Smooth muscle cell of the coronary artery (primary cell): ENCODE measurements around the gene ST6GALNAC6. TPM values are rescaled to one million over a fixed set of nuclear protein-coding genes. Genes with fewer than 3 reads are reported as not detected.

Experiments
- total RNA-seq: library from RNA; depleted of rRNA; stranded (reverse); fragments of >200 nt; gene quantifications from 2 replicates; pipeline ENCODE4 v1.2.3, GENCODE V29; 2014; ENCODE audit warnings: low replicate concordance

The ST6GALNAC6 gene, protein sequence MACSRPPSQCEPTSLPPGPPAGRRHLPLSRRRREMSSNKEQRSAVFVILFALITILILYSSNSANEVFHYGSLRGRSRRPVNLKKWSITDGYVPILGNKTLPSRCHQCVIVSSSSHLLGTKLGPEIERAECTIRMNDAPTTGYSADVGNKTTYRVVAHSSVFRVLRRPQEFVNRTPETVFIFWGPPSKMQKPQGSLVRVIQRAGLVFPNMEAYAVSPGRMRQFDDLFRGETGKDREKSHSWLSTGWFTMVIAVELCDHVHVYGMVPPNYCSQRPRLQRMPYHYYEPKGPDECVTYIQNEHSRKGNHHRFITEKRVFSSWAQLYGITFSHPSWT
- 32.0 and 79.7 TPM in 2 replicates for total RNA-seq

DNA sequence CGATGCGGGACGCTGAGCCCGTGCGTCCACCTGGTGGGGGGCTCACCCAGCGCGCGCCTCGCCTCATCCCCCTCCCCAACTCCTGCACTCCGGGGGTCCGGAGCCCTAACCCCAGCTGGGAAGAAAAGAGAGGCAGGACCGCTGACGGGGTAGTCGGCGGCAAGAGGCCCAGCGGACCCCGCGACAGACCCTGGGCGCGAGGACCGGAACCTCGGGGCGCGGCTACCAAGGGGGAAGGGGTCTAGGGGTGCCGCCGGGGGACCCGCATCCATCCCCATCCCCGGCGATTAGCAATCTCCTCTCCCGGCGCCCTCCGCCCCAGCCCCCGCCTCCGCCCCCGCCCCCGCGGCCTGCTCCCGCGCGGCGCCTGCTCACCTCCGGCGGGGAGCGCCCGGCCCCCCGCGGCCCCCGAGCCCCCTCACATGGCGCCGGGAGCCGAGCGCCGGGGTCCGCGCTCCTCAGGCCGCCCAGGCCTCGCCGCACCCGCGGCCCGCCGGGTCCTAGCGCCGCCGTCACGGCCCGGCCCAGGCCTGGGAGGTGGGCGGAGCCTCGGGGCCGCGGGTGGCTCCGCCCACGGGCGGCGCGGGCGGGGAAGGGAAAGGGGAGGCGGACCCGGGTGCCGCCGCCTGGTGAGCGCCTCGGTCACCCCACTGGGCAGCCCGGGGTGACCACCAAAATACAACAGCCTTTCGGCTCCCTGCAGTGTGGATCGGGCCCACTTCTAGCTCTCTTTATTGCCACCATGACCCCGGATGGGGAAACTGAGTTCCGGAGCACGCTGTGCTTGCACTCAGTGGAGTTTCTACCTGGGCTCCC lies at the start of gene ST6GALNAC6:
Gene ST6GALNAC6, minus strand, starts transcription at position 476 of the 816 bp plus-strand sequence. CDS start 1,622 bp downstream, outside the sequence.

DNA sequence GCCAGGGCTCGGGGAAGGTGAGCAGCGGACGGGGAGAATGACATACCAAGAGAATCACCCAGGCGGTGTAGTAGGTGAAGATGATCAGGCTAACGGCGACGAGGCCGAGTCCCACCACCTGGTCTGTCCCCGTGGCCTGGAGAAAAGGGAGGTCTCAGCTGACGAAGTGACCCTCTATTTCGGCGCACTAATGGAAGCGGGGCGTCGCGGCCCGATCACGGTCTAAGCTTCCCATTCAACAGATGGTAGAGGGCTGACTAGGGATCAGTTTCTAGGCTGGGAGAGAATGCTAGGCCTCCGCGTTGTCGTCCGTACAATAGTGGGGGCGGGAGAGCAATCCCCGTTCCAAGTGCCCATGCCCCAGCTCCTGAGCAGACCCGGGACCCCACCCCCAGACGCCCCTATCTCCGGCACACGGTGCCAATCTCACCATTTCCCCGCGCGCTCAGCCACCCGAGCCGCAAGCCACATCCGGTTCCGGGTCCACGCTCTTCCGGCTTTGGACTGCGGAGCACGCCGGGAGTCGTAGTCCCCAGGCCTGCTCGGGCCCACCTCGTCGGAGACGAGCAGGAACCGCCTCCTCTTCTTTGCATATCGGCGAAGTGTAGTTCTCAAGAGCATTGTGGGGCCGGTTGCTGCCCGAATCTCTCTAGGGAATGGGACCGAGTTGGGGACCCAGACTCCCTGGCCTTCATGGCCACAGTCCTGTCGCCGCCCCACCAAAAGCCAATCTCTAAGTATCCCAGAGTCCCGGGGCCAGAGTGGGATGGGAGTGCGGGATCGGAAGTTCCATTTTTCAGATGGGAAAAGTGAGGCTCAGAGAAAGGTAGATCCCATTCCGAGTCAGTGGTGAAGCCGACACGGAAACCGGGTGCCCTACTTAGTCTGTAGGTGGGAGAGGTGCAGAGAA lies 38.2 kb upstream of the ST6GALNAC6 start, which contains the start of gene DPM2:
Gene DPM2, minus strand, starts transcription at position 467 of the 910 bp plus-strand sequence. Its CDS starts 34 bp downstream, at position 433.

DNA sequence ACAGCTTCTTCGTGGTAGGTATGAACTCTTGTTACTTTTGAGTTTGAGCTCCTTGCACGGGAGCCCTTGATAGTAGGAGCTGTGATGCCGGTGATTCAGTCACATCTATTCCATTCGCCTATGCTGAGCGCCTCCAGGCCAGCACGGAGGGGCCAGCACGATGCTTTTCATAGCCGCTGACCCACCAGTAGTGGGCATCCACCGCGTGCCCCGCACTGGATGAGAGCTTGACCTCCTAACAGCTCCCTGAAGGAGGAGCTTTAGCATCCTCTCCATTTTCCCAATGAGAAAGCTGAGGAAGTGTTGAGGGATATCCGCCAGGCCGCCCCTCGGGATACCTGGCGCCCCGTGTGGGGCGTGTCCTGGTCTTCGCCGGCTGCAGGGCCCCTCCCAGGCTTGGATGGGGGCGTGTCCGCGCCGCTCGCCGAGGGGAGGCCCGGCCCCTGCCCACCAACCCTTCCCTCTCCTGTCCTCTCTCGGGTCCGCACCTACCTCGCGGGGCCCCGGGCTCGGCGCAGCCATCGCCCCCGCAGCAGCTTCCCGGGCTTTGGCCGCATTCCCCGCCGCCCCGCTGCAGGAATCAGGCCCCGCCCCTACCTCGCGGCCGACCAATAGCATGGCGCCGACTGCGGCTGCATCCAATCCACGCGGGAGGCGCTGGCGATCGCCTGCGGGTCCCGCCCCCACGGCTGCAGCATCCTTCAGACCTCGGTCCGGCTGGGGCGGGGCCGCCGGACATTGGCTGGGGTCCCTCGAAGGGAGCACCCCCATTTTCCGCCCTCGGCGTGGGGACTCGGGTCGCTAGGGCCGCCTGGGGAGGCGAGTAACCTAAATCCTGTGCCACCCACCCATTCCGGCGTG lies 31.1 kb upstream of the ST6GALNAC6 start, which contains the start of gene PIP5KL1:
Gene PIP5KL1, minus strand, starts transcription at position 547 of the 861 bp plus-strand sequence. Its CDS starts 25 bp downstream, at position 522.

DNA sequence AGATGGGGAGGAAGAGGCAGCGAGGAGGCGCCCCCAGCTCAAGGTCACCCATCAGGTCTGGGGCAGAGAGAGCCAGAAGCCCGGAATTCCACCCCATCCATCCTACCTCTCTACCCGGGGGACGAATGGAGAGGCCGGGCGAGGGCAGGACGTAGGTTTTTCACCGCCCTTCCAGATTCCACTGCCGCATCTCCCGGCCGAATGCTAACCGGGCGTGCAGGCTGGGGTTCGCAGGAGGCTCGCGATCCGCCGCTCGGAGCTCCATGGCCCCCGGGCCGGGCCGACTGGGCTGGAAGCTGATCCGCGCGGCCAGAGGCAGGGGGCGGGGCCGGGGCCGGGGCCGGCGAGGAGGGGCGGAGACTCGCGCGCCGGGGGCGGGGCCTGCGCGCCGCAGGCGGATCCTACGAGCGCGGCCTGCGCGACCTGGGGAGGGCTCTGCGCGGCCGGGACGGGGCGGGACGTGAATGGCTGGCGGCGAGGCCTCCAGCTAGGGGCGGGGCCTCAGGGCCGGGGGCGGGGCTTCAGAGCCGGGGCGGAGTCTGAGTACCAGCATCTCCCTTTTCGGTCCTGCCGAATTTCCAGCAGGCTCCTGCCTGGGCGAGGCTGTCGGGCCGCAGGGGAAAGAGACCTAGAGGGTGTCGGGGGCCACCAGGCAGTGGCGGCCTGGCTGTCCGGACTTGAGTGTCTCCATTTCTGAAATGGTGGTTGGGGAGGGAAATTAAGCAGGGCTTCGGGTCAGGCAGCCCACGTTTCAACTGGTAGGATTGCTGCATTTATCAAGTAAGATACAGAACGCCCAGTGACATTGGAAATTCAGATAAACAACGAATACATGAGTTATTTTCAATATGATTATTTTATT lies 17.5 kb upstream of the ST6GALNAC6 start, which contains the start of gene ST6GALNAC4:
Gene ST6GALNAC4, minus strand, starts transcription at position 322 of the 862 bp plus-strand sequence. CDS start 622 bp downstream, outside the sequence.

DNA sequence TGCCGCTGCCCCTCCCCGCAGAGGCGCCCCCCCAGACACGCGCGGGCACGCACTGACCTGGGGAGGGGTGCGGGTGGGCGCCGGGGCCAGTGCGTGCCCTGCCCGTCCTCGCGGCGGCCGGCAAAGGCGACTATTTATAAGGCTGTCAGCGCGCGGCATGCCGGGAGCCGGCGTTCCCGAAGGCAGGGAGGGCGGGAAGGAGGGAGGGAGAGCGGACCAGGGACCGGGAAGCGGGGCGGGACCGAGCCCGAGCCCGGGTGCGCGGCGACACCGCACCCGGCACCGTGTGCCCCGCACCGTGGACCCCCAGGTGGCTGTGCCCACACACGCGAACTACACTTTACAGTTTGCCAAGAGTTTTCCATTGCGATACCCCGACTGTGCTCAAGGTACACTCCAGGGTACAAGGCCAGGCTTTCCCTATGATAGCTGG lies 21.8 kb downstream of the ST6GALNAC6 start, which contains the start of gene AK1:
Gene AK1, minus strand, starts transcription at position 110 of the 433 bp plus-strand sequence. CDS start 3,058 bp downstream, outside the sequence.

DNA sequence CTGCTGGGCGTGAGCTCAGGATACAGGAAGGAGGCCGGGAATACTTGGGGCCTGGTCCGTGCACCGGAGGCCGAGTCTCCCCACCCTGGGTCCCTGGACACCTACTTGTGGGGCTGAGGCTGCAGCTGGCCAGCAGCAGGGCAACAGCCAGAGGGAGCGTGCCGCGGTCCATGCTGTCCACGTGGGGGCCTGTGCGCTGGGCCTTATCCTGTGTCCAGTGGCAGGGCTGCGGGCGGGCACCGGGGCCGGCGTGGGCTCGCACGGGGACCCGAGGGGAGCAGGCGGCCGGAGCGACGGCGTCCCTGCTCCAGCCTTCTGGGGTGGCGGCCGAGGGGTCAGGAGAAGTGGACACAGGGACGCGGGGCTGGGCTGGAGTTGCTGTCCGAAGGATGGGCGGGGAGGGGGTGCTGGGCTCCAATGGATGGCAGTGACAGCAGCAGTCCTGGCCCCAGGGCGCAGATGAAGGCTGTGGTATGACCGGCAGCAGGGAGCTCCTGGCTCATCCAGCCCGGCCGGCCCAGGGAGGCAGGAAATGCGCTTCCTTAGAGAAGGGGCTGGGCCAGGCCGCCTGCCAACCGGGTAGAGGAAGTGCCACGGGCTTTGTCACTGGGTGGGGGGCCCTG lies 45.1 kb downstream of the ST6GALNAC6 start, which contains the start of gene ENG:
Gene ENG, minus strand, starts transcription at position 475 of the 623 bp plus-strand sequence. Its CDS starts 303 bp downstream, at position 172.

Other genes starting within 250 kb of the ST6GALNAC6 start
- gene CFAP157, start 192.6 kb downstream of the ST6GALNAC6 start, total RNA-seq = under 0.01 TPM in 1 of 2 replicates, not detected in the other
- gene PTRH1, start 183.9 kb downstream of the ST6GALNAC6 start, total RNA-seq = 13.7 and 41.3 TPM in 2 replicates
- under 0.01 TPM in 1 of 2 replicates, not detected in the other for gene TTC16, start 183.5 kb downstream of the ST6GALNAC6 start, total RNA-seq
- 2.0 and 2.8 TPM in 2 replicates for gene TOR2A, start 164.3 kb downstream of the ST6GALNAC6 start, total RNA-seq
- 0.08 and 0.94 TPM in 2 replicates for gene SH2D3C, start 120.9 kb downstream of the ST6GALNAC6 start, total RNA-seq
- 41.5 and 66.2 TPM in 2 replicates for gene CDK9, start 113.6 kb downstream of the ST6GALNAC6 start, total RNA-seq
- 82.5 and 90.2 TPM in 2 replicates for gene FPGS, start 96.7 kb downstream of the ST6GALNAC6 start, total RNA-seq
- gene ENG, start 44.9 kb downstream of the ST6GALNAC6 start, total RNA-seq = 10.4 and 33.5 TPM in 2 replicates
- gene AK1, start 21.9 kb downstream of the ST6GALNAC6 start, total RNA-seq = 53.7 and 86.7 TPM in 2 replicates
- gene ST6GALNAC4, start 17.4 kb upstream of the ST6GALNAC6 start, total RNA-seq = 22.9 and 44.7 TPM in 2 replicates
- 0.45 and 0.94 TPM in 2 replicates for gene PIP5KL1, start 31.2 kb upstream of the ST6GALNAC6 start, total RNA-seq
- 7.1 and 8.6 TPM in 2 replicates for gene DPM2, start 38.3 kb upstream of the ST6GALNAC6 start, total RNA-seq
- 4.7 and 5.9 TPM in 2 replicates for gene EEIG1, start 81.4 kb upstream of the ST6GALNAC6 start, total RNA-seq
- 10.1 and 16.0 TPM in 2 replicates for gene NAIF1, start 167.7 kb upstream of the ST6GALNAC6 start, total RNA-seq
- 19.2 and 19.4 TPM in 2 replicates for gene SLC25A25, start 168.6 kb upstream of the ST6GALNAC6 start, total RNA-seq
- 69.7 and 112 TPM in 2 replicates for gene PTGES2, start 228.1 kb upstream of the ST6GALNAC6 start, total RNA-seq
- gene LCN2, start 249.8 kb upstream of the ST6GALNAC6 start, total RNA-seq = not detected in 2 replicates